DMS79 treated with DMSO at 0.1 percent for 48 hours (cell line): ENCODE measurements around the gene NINJ2.

Experiments used
- DNase-seq: peaks from one replicate; lab custom pipeline; 2025; lab: John Stamatoyannopoulos, UW

The NINJ2 gene

DNA sequence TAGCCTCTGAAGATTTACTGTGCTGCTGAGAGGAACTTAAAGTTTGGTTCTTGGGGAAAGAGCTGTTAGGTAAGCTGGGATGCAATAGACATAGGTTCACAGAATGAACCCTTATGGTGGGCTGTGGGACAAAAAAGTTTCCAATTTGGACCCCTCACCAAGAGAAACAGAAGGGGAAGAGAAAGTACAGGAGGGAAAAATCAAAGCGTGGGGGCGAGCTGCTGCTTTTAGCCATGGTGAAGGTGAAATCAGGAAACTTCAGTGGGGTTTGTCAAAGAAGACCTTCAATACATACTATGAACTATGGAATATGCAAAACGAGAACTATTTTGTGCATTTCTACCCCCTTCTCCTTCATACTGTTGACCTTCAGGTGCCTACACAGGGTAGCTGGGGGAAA lies 10.6 kb upstream of the NINJ2 start:
- DNase-seq, result no peak

DNA sequence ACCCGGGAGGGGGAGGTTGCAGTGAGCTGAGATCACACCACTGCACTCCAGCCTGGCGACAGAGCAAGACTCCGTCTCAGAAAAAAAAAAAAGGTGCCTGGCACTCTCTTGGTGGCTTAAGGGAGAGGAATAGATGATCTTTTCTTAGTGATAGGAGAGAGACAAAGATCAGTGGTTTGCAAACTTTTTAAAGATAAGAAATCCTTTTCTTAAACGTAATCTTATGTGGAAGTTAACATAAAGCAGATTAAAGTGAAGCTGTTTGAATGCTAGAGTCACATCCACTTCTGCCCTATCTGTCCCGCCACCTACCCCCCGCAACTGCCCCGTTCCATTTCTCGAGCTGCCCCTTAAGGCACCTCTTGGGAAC lies 6.3 kb upstream of the NINJ2 start:
- DNase-seq, result no peak

DNA sequence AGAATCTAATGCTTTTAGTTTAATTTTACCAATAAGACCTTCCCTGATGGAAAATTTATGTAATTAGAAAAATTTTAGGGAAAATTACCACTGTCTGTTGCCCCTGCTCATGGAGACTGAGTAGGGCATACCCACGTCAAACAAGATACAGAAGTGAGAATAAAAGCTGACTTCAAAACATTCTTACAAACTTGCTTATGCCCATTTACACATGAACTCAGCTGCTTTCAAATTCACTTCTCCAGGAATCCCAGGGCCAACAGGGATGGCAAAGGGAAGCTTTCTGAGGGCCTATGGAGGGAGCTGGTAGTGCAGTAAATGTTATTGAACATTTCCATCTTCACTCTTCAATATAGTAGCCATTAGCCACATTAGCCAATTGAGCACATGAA lies 4.8 kb upstream of the NINJ2 start:
- DNase-seq, result no peak

DNA sequence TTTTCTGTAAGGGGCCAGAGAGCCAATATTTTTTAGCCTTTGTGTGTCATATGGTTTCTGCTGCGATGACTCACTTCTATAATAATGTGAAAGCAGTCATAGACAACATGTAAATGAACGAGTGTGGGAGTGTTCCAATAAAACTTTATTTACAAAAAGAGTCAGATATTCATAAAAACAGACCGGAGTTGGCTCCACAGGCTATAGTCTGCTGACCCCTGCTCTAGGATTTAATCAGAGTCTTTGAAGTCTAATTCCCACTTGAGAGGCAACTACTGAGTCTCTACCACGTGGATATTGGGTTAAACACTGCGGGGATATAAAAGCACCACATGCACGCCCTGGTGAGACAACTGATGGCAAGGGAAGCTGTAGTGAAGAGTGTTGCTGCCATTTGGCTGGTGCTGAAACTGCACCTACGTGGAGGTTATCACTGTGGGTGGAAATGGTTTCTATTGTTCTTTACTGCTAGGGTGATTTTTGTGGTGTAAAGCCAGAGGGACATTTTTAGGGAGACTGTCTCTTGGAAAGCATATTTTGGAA lies 3.6 kb upstream of the NINJ2 start:
- DNase-seq, result no peak

DNA sequence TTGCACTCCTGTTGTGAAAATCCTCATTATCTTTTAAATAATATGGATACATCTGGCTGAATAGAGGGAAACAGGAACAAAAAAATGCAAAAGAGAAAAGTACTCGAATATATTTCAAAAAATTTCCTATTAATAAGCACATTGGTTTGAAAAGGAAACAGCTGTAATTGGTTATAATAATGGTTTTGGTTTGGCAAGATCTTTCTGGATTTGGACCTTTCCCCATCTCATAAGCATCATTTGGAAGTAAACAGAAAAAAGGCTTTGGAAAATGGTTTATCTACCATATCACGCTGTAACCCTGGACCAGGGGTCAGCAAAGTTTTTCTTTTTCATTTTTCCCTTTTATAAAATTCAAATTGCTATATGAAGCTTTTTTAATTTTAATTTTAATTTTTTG lies 2.8 kb upstream of the NINJ2 start:
- DNase-seq, result no peak

DNA sequence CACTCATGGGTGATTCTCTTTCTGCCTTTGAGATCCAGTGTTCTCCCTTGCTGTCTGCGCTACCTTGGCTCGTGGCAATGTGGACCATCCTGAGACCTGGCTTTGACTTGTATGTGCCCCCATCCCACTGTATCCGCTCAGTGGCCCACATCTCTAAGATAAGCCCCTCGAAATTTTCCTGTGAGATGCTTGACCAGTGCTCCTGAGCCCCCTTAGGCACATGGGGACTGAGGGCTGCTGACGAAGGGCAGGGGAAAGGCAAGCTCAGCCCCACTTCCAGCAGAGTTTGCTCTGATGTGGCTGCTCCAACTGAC lies 1.5 kb upstream of the NINJ2 start:
- no peak for DNase-seq

DNA sequence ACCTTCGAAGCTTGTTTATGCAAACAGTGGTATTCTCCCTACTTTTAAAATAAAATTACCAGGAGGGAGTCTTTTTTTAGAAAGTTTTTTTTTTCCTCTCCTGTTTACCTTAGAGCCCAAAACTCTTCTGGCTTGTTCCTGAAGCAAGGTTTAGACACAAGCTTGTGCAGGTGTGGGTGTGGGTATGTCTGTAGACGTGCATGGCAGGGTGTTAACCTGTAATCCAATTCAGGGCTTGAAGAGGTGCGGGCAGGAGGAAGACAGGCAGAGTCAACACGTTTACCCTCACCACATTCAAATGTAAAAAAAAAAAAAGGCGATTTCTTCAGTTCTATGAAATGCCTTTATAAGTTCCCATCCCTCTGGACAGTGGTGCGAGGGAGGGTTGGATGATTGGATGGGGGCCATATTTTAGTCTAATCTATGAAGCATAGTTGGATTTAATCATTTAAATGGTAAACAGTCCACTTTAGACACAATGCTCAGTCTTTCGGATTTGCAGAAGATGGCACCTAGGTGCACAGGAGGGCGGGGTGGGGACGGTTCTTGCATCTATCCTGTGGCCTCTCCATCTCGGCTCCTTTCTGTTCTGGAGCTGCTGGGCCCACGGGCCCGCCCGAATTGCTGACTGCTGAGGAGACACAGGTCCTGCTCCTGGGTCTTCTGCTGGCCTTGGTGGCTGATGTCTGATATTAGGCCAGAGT lies 982 bp upstream of the NINJ2 start:
- no peak for DNase-seq

DNA sequence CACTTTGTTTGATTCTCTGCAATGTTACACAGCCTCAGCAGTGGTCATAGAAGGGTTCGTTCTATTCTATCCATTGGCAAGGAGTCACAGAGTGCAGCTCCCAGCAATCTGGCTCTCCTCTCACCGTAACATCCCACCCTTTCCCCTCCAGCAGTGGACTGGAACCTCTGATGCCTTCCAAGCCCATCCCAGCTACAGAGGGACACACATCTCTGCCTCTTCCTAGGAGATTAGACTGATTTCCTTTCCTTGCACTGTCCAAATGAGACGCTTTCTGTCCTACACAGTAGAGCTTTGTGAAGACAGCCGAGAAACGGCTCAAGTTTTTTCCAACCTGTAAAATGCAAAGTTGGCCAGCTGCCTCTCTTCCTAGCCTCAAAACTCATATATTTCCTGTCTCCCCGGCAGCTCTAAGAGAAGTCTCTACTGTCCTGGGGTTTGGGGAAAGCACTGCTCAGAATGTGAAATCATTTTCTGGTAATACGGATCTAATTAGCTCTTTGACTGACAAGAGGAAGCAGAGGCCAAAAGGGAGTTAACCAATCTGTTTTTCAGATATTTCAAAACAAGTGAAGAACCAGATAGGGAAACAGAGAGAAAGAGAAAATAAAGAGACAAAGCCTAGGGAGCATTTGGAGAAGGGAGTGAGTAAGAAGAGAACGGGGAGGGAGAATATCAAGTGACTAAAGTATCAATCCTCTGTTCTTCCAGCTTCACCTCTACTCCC lies 516 bp downstream of the NINJ2 start:
- DNase-seq, result no peak

DNA sequence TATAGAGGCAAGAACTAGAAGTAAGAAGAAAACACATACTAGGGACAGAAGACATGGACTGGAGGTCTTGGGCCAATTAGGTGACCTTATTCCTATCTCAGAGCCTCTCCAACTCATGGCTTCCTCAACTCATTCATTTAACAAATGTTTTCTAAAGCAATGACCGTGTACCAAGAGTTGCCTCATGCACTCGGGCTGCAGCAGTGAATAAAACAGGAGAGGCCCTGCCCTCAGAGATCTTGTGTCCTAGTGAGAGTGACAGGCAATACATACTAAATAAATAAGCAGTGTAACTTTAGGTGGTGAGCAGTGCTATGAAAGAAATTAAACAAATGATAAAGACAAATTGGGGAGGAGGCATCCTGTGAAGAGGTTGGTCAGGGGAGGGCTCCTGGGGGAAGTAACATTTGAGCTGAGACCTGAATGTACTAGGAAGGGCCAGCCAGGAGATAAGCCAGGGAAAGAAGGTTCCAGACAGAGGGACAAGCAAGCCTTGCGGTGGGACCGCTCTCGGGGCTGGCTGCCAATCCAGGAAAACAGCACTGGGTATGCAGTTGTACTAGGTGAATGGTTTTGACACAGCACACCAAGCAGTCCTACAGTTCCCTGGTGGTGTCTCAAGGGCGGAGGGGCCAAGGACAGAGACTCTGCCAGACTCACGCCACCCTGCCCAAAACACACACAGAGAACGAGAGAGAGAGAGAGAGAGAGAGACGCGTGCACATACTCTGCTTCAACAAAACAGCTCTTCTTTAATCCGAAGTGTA lies 1.3 kb downstream of the NINJ2 start:
- no peak for DNase-seq

DNA sequence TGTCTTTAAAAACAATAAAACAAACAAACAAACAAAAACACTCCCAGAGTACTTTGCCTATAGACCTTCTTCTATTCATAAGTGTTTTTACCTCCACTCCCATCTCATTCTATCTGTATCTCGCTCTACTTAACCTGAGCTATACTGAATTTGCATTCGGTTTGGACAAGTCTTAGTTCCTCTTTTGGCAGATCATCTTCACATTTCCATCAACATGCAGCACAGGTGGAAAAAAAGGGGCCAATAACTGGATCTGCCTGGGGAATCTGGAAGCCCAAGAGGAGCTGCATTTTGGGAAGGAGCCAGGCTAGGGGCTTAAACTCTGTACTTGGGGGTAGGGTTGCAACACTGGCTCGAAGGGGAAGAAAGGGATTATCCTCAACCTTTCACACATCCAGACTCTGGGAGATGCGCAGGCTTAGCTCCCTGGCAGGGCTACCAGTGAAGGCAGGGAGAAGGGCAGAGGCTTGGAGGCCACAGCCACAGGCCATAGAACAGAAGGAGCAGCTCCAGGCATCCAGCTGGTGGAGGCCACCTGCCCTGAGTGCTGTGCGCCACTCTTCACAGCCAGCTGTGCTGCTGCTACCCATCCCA lies 4.1 kb downstream of the NINJ2 start:
- DNase-seq, result no peak

DNA sequence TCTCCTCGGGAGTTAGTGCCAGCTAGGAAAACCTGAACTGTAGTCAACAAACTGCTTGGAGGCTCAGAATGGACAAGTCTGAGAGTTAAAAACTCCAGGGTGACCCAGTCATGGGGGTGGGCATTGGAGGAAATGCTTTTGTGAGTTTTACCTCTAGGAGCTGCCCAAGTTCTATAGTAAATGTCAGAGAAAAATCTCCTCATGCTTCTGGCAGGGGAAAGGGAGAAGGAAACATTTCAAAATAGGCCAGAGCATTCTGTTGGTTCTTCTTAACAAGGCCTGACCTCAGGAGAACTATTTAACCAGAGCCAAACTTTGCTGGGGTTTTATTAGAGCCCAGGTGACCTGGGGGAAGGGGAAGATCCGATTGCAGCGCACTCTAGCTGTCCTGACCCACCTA lies 12.3 kb downstream of the NINJ2 start:
- DNase-seq, result no peak

DNA sequence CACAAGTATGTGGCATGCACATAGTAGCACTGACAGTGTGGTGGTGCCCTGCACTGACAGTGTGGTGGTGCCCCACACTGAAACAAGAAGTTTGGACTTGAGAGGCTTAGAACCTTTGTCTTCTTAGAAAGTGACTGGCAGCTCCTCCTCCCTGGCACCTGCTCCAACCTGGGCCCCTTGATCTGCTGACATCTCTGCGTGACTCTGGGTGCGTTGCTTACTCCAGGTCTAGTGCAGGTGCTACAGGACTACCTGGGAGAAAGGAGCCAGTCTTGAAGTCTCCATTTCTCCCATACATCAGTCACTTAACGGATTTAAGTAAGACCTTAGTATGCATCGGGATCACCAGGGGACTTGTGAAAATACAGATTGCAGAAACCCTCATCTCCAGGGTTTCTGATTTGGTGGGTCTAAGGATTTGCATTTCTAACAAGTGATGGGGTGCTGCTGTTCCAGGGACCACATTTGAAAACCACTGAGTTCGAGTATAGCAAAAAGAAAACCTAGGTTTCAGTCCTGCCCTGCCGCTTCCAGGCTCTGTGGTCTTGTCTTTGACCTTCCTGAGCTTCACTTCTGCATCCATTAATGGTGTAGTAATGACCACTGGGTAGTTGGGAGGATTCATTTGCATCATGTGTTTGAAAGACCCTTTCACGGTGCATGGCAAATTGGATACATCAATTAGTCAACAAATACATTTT lies 15.7 kb downstream of the NINJ2 start:
- no peak for DNase-seq

DNA sequence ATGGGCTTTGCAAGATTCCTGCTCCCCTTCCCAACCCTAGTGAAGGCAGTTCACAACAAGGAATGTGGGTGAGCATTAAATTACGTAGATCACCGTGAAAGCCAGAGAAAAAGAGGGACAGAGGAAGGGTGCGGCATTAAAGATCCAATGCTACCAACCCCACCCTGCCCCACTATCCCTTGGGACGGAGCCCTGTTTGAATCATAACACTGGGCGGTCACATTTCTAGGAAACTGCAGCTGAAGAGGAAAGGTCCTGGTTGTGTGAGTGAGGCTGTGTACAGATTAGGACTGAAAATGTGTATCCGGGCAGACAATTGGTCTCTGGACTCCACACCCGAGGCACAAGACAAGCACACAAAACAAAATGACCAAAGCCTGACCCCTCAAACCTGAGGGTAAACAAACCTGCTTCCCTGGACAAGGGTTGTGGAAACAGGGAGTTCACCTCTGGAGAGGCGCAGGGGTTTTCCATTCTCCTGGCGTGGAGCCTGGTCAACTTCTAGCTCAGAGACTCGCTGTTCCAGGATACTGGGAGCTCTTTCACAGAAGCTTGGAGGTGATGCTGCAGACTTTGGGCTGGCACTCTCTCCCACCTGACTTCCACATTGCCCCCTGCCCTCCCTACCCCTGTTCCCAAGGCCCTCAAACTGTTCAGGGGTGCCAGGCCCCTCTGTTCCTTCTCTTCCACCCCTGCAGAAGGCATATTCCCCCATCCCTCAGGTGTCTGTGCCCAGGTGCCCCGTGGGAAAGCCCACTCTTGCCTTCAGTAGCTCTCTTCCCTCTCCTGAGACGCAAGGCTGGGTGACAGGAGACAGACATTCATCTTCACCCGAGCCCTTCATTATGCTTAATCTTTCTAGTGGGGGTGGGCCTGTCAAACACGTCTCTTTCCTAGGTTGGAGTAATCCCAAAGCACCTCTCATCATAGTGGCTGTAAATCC lies 16.5 kb downstream of the NINJ2 start:
- DNase-seq, result no peak

DNA sequence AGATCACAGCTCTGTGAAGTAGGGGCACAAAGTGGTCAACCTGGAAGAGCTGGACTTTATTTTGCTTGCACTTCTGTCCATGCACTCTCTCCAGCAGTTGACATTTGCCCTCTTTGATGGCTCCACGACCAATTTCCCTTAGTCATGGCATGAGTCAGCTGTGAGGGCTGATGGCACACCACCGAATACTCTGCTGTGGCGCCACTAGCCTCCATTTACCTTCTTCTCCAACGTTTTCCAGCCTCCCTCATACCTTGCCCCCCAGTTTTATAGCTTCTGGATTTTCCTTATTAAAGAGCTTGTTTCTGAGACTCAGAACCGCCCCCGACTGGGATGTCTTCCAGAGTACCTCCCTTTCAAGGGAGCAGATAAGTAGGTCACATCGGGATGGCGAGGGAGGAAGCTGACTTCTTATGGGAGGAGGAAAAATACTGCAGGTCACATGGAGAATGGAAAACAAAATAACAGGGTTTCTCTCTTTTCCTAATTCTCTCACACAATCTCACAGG lies 17.6 kb downstream of the NINJ2 start:
- no peak for DNase-seq

DNA sequence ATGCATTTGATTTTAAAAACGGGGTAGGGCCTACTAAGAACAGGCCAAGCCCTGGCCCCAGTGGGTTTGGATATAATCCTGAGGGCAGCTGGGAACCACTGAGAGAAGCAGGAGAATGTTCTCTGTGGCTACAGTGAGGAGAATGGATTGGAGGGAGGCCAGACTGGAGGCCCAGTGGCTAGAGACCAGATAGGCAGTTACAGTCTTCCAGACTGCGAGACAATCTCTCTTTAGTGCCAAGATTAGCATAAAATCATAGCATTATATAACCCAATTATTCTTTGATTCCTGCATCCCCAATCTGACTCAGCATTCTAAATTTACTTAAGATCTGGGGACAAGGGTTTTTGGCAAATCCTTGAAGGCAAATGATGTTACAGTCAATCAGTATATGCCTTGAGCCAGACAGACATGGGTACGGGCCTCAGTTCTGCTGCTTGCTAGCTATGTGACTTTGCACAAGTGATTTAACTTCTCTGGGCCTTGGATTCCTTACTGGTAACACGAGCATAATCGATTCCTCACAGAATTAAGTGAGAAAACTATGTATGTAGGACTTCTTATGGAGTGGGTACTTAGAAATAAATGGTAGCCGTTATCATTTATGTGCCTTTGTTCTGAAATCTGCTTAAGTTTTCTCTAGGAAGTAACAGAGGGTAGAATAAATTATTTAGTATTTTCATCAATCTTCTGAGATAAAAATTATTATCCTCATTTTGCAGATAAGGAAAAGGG lies 18.3 kb downstream of the NINJ2 start:
- DNase-seq, result no peak

DNA sequence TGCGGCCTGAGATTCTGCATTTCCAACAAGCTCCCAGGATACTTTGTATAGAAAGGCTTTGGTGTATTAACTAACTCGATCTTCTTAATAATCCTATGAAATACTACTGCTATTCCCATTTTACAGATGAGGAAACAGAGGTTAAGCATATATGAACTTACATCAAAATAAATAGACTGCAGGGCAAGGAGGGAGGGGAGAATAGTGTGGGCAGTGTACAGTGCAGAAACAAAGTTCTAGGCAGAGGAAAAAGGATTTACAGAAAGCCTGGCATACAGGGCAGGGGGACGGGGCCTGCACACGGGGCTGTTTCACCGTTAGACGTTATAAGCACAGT lies 19.0 kb downstream of the NINJ2 start:
- DNase-seq, result no peak

DNA sequence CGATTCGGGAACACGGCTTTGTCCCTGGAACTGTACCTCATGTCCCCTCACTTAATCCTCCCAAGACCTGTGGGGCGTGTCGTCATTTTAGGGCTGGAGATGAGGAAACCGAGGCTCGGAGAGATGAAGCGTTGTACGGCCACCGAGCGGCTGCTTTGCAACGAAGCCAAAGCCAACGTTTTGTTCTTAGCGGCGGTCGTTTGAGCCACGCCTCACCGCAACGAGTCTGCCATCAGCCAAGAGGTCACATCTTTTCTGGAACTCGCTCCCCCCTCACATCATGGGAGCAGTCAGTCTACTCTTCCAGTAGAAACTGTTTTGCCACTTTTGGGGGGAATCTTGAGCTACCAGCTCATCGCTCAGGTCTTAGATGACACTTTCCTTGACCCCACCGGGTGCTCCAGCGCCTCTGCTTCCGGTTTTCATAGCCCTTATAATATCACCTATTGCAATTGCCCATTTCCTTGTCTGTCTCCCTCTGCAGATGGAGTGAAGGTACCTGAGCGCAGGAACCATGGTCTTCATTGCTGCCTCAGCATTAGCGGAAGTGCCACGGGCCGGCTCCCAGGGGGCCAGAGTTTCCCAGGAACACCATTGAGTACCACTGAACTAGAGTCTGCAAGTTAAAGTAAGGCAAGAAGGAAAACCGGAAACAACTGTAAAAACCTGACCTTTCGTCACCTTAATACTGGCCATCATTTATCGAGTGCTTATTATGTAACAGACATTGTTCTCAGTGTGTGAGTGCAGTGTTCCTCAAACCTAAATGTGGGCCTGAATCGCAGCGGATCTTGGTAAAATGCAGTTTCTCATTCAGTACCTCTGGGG lies 19.6 kb downstream of the NINJ2 start:
- DNase-seq, result no peak

DNA sequence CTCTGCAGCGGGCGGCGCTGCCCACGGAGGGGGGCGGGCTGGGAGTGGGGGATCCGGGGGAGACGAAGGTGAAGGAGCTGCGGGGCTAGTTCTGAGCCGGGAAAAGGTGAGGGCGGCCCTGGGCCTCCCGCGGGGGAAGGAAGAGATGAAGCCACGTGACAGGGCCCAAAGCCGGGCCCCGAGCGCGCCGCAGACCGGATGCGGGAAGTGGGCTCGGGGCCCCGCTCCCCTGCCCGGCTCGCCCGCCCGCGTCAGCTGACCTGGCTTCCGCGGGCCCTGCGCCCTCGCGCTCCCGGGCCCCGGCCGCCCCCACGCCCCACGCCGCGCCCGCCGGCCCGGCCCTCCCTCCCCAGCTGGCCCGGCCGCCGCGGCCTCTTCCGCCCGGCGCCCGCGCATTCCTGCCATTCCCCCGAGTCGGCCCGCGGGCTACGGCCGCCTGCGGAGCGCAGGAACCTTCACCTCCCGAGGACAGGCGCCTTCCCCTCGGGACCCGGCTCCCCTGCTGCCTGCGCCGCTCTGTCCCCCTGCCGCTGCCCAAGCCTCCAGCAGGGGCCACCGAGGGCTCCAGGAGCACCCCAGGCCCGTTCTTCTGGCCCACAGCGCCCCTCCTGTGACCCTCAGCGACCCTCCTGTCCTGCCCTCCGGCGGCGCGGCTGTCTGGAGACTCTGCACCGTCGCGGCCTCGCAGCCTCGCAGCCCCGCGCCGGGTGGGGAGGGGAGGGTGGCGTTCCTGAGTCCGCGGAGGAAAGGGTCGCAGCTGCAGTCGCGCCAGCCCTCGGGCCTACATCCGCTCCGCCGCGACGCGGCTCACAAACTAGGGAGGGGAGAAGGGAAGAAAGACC lies 20.4 kb downstream of the NINJ2 start:
- DNase-seq, result no peak
